NCI-H82 treated with DMSO at 0.1 percent for 48 hours (cell line): ENCODE measurements around the gene SMAGP.

Source experiments
- DNase-seq: peaks from one replicate; lab custom pipeline; 2025; ENCODE audit not compliant: unreplicated experiment; lab: John Stamatoyannopoulos, UW

SMAGP gene

DNA sequence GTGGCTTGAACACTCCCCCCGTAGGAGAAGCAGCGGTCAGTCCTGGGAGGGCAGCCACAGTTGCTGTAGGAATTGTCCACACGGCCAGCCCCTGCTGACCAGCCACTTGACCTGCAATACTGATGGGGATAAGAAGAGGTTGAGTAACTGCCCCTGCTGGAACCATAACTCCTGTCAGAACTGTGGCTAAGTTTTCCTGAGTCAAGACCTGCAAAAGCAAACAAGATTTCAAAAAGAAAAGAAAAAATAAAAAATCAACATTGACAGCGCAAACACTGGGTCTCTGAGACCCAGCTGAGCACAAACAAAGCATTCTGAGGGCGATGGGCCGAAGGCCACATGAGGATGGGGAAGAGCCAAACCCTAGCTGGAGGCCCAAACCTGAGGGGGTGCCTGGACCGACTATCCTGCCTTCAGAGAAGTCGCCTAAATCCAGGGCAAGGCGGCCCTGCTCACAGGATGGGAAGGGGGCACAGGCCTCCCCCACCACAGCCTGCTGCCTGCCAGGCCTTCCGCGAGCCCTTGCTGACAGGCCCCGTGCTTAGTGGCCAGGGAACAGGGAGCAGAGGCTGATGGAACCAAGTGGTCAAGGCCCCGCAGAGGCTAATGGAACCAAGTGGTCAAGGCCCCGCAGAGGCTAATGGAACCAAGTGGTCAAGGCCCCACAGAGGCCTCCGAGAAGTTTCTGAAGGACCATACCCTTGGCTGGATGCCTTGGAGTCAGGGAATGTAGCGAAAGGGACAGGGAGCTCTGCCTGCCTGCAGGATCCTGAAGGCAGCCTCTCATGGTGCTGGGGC, 71.4 kb downstream of the SMAGP start:
- no peak for DNase-seq

DNA sequence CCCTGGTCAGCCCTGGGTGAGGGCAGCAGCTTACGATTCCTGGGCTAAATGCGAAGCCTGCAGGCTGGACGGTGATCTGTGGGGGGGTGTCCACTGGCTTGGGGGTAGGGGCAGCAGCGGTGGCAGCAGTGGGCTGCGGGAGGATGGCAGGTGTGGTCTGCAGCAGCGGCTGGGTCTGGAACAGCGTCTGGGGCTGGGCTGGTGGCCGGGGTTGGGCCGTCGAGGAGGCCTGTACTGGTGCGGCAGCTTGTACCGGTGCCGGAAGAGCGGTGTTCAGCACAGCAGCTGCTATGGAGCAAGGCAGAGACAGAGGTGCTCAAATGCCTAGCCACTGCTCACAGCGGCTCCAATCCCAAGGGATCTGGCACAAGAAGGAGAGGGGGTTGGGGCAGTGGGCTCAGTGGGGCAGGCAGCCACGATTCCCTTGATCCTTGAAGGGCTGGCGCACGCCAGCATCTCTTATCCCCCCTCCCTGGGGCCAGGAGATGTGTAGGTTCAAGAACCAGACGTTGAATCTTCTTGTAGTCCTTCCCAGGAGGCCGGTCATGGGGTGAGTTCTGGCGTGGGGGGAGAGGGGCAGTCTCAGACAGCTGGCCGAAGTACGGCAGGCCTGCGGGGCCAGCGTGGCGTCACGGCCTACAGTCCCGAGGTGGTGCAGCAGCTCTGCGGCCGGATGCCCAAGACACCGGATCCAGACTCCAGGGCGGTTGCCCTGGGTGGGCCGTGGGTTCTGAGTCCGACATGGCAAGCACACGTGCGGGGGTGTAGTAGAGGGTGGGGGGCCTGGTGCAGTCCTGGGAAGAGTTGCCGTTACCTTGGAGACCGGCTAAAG, 72.3 kb downstream of the SMAGP start:
- DNase-seq: no peak

DNA sequence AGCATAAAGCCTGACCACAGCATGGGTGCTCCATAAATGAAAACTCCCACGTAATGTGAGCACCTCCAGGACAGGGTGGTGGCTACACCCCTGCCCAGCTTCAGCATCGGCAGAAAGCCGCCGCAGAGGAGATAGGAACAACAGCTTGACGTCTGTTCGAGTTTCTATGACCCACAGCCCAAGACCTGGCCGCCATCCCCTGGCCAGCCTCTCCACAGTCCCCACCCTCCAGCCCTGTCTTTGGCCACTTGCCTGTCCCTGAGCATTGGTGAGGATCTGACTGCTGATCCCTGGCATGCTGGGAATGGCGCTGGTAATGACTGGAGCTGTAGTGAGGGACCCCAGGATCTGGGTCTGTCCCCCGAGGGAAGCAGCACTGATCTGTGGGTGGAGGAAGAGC, 73.7 kb downstream of the SMAGP start:
- no peak for DNase-seq

- DNase-seq: no peak
These were observed 74.4 kb downstream of the SMAGP start for GRCh38 chr12:51195841-51196240.
